Endothelial cell of umbilical vein (primary cell): ENCODE data around the gene ITSN1.
"Not testable (repeated sequence)": the region's sequence is repeated elsewhere in the genome, so short reads cannot be mapped to it uniquely, and the experiment has no call there.

Source experiments
- CTCF ChIP-seq, 2 donors: IDR thresholded peaks; 1 replicate in 1 of 2; 2 replicates in 1 of 2; pipeline ENCODE4 v1.5.1; 2011; ENCODE audit warnings: low read length in 2 of 2, mild to moderate bottlenecking in 2 of 2, moderate library complexity in 2 of 2, control low read depth in 1 of 2, inconsistent platforms in 1 of 2, low read depth in 1 of 2; ENCODE audit not compliant: insufficient read depth in 1 of 2; ENCODE audit errors: extremely low read depth in 1 of 2
- EZH2 ChIP-seq: IDR thresholded peaks from 2 replicates; pipeline ENCODE4 v1.6.1; 2012; ENCODE audit warnings: borderline replicate concordance, low read depth, mild to moderate bottlenecking, moderate library complexity, low read length, inconsistent platforms; ENCODE audit not compliant: severe bottlenecking
- FOS ChIP-seq: IDR thresholded peaks from 2 replicates; pipeline ENCODE4 v1.6.1; 2011; ENCODE audit warnings: mild to moderate bottlenecking, low read length, moderate library complexity, borderline replicate concordance; ENCODE audit not compliant: insufficient read depth
- GATA2 ChIP-seq: IDR thresholded peaks from 2 replicates; pipeline ENCODE4 v1.7.0; 2011; ENCODE audit warnings: low read depth, mild to moderate bottlenecking, moderate library complexity, mixed read lengths, low read length; ENCODE audit not compliant: insufficient read length, insufficient read depth
- JUN ChIP-seq: IDR thresholded peaks from 2 replicates; pipeline ENCODE4 v1.6.1; 2011; ENCODE audit warnings: borderline replicate concordance, low read depth; ENCODE audit not compliant: insufficient read length, insufficient read depth
- POLR2A ChIP-seq: IDR thresholded peaks from 2 replicates; pipeline ENCODE4 v1.6.1; 2012; ENCODE audit warnings: low read depth, mild to moderate bottlenecking, control low read depth, low read length
- POLR2AphosphoS5 ChIP-seq: IDR thresholded peaks from 2 replicates; pipeline ENCODE4 v1.6.1; 2012; ENCODE audit warnings: low read depth, mild to moderate bottlenecking, control low read depth, low read length, moderate library complexity; ENCODE audit not compliant: insufficient read depth

DNA sequence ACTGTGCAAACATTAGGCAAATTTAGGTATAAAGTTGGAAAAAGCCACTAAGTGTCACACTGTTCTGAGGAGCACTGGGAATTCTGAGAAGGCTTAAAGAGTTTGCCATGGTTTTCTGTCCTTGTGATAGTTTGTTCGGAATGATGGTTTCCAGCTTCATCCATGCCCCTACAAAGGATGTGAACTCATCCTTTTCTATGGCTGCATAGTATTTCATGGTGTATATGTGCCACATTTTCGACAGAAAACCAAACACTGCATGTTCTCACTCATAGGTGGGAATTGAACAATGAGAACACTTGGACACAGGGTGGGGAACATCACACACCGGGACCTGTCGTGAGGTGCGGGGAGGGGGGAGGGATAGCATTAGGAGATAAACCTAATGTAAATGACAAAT is 34.4 kb downstream of the ITSN1 start:
- TF ChIP-seq CTCF (IDR thresholded peaks at IDR 0.05; ENCODE audit: extremely low read depth in 1 of 2, insufficient read depth in 1 of 2, low read depth in 1 of 2, low read length in 2 of 2); POLR2A; FOS; POLR2AphosphoS5; JUN; EZH2; GATA2: not testable (repeated sequence)
